ENCODE data around the gene AP5S1. TPM values are rescaled to one million over a fixed set of nuclear protein-coding genes. Genes with fewer than 3 reads are reported as not detected.

AP5S1 gene
- total and polyA plus RNA-seq, 9 of the 15 experiments (the other 6 are each of a cell fraction or from before 2014, with no cell fraction given): 2.6 to 8.8 (median 4.4) TPM

DNA sequence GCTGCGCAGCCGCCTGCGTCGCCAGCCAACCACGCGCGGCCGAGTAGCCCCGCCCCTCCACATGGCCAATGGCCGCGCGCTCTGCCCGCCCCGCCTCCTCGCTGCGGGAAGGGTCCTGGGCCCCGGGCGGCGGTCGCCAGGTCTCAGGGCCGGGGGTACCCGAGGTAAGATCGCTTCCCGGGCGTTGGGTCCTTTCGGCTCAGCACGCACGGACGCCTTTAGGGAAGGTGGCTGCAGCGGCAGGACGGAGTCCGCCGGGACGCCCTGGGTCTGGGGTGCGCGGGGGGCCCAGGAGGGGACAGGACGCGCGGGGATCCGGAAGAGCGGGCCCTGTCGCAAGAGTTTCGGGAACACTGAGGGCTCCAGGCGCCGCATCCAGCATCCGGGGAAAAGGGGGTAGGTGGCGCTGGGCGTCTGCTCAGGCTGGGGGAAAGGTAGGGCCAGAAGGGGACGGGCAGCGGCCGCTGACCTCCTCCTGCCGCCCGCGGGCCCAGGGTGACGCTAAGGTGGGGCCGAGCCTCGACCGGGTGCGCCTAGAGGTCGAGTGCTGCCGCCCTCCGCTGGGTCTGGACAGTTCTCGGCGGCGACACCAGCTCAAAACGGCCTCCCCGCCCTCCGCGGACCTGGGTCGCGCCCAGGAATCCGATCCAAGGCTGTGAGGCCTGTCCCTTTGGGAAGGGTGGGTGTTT is 26.5 kb downstream of the AP5S1 start, which contains the start of gene MAVS (continued):
- TF ChIP-seq MITF (IDR thresholded peaks at IDR 0.05) (no peak), DMBX1 (CRISPR knock-in tag; IDR thresholded peaks at IDR 0.05; ENCODE audit: borderline replicate concordance) (no peak), ZFP91 (CRISPR knock-in tag; IDR thresholded peaks at IDR 0.05) (no peak), YY1 (IDR thresholded peaks at IDR 0.05; ENCODE audit: borderline replicate concordance in 1 of 3, control insufficient read depth in 1 of 3, extremely low read depth in 1 of 3, insufficient read depth in 3 of 3, insufficient read length in 1 of 3, insufficient replicate concordance in 2 of 3, low read depth in 1 of 3, low read length in 2 of 3) (peak in 2 of 3 experiments; percentile 80 to 90), ZNF696 (CRISPR knock-in tag; conservative IDR thresholded peaks at IDR 0.05) (no peak), TCF3 (CRISPR knock-in tag; IDR thresholded peaks at IDR 0.05) (0 out of 2 replicates have a peak, but pooled peaks have one; percentile 9), THRAP3 (IDR thresholded peaks at IDR 0.05; ENCODE audit: borderline replicate concordance) (no peak), RBM14 (IDR thresholded peaks at IDR 0.05; ENCODE audit: borderline replicate concordance, insufficient read depth, low read depth, low read length) (no peak), RBM15 (IDR thresholded peaks at IDR 0.05; ENCODE audit: insufficient read depth, low read length) (no peak), TAF7 (tag; IDR thresholded peaks at IDR 0.05) (0 out of 2 replicates have a peak, but pooled peaks have one; percentile 65), HOXB6 (CRISPR knock-in tag; IDR thresholded peaks at IDR 0.05; ENCODE audit: borderline replicate concordance) (no peak), ZC3H8 (IDR thresholded peaks at IDR 0.05) (no peak)
- TF ChIP-seq, protein P1, sequence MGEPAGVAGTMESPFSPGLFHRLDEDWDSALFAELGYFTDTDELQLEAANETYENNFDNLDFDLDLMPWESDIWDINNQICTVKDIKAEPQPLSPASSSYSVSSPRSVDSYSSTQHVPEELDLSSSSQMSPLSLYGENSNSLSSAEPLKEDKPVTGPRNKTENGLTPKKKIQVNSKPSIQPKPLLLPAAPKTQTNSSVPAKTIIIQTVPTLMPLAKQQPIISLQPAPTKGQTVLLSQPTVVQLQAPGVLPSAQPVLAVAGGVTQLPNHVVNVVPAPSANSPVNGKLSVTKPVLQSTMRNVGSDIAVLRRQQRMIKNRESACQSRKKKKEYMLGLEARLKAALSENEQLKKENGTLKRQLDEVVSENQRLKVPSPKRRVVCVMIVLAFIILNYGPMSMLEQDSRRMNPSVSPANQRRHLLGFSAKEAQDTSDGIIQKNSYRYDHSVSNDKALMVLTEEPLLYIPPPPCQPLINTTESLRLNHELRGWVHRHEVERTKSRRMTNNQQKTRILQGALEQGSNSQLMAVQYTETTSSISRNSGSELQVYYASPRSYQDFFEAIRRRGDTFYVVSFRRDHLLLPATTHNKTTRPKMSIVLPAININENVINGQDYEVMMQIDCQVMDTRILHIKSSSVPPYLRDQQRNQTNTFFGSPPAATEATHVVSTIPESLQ (CRISPR knock-in tag; IDR thresholded peaks at IDR 0.05): 0 out of 2 replicates have a peak, but pooled peaks have one; percentile 31
- TF ChIP-seq, protein P2, sequence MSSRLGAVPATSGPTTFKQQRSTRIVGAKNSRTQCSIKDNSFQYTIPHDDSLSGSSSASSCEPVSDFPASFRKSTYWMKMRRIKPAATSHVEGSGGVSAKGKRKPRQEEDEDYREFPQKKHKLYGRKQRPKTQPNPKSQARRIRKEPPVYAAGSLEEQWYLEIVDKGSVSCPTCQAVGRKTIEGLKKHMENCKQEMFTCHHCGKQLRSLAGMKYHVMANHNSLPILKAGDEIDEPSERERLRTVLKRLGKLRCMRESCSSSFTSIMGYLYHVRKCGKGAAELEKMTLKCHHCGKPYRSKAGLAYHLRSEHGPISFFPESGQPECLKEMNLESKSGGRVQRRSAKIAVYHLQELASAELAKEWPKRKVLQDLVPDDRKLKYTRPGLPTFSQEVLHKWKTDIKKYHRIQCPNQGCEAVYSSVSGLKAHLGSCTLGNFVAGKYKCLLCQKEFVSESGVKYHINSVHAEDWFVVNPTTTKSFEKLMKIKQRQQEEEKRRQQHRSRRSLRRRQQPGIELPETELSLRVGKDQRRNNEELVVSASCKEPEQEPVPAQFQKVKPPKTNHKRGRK (tag; IDR thresholded peaks at IDR 0.05): no peak
- TF ChIP-seq, protein P3, sequence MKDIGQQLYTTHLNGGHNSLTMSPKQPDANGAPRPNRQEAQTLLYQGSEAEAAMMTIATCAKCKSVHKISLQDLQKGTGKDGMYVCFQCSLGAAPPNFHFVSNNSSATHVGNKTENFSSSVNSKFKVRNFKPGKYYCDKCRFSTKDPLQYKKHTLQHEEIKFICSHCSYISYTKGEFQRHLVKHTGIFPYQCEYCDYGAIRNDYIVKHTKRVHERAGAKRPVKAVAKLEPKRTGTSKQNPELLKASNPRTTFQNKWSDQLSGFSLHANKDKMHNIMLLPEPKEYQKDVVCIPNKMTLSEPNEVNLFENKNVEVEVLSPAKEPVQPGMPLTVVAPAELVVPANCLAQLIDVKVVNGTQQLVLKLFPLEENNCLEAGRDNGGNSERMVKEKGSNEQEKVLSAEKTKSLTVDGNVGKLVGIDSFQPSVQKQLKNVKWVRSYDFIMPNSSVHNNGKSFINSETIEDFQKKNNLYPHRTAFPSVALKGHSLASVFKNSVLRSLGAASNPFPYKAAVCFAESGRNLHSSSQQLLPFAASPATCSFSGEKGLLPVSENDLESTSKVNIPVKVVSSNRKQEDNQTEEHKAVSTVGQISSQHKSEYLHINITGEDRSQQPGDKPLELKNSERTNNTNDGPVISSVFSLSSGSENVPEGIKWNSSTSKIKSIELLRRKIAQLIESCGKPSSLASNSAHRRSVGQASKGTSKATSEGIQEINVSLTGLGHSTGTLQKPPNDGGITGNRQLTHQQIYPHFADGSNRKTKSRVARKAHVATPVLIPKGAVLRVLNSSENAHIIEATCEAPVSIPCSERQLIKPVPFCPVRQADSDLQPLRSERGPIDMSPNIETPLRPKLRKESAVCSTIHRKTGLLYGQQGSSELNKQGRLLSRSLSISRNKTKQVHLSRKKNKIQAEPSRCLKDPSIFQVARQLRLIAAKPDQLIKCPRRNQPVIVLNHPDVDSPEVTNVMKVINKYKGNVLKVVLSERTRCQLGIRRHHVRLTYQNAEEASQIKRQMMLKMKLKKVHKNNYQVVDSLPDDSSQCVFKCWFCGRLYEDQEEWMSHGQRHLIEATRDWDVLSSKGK (CRISPR knock-in tag; IDR thresholded peaks at IDR 0.05): no peak

All from K562 (cell line).